Activated CD8-positive, alpha-beta T cell treated with anti-CD3 and anti-CD28 coated beads, Interleukin-2, amount 10 ng/mL, durations not matched to agents 7 days and 5 days (primary cell): ENCODE results near the gene UMOD. TPM values are rescaled to one million over a fixed set of nuclear protein-coding genes. Genes with fewer than 3 reads are reported as not detected.

ENCODE experiments used
- ATAC-seq: fragments of 150-1000 bp; cut with Tn5 transposase; one replicate; pipeline ENCODE4 v1.10.0; 2021; ENCODE audit warnings: moderate library complexity
- CTCF ChIA-PET: fragments of 350-600 bp; sonication (Branson Sonifier 250); formaldehyde crosslinking; loops from one replicate; lab custom pipeline; 2021; ENCODE audit warnings: antibody characterized with exemption; lab: Charles Lee
- POLR2A ChIA-PET: fragments of 350-600 bp; sonication (Branson Sonifier 250); formaldehyde crosslinking; loops from one replicate; lab custom pipeline; 2021; ENCODE audit warnings: antibody characterized with exemption; lab: Charles Lee
- DNase-seq: peaks from one replicate; pipeline ENCODE4 v3.0.0-alpha.2; 2020
- H3K27ac Mint-ChIP-seq: one replicate; pipeline ENCODE4 v1.8.0; 2021; ENCODE audit warnings: mild to moderate bottlenecking, mixed read lengths
- H3K27me3 Mint-ChIP-seq: one replicate; pipeline ENCODE4 v1.8.0; 2021; ENCODE audit warnings: low read depth, mixed read lengths
- H3K36me3 Mint-ChIP-seq: one replicate; pipeline ENCODE4 v1.8.0; 2021; ENCODE audit warnings: low read depth, mixed read lengths
- H3K4me1 Mint-ChIP-seq: one replicate; pipeline ENCODE4 v1.8.0; 2021; ENCODE audit warnings: low read depth, mixed read lengths
- H3K4me3 Mint-ChIP-seq: one replicate; pipeline ENCODE4 v1.8.0; 2021; ENCODE audit warnings: mild to moderate bottlenecking, mixed read lengths
- H3K9me3 Mint-ChIP-seq: one replicate; pipeline ENCODE4 v1.8.0; 2022; ENCODE audit warnings: mixed read lengths; ENCODE audit not compliant: insufficient read depth
- total RNA-seq, 2 experiments: library from RNA; stranded (reverse); gene quantifications; one replicate each; pipeline ENCODE4 v1.2.3, GENCODE V29; 2021

UMOD gene
- not detected for total RNA-seq

DNA sequence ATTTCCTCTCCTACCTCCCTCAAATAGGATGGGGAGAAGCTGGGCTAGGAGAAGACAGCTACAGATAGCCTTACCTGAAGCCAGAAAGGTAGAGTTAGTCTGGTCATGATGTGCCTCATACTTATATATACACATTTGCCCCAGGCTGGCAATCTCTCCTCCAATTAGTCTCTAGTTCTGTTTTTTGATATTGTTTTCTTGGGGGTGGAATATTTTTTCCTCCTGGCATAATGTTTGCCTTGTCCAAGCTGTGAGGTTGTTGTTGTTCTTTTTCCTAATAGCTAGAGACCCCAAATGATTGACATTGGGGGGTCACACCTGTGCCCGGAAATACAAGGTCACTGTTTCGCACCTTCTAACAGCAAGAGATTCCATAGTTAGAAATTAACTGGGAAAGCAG, at the start of gene UMOD:
UMOD (minus strand) TSS at position 101 of the 400 bp plus-strand sequence. CDS start 1,978 bp downstream, outside the sequence.
- no peak for ATAC-seq
- Mint-ChIP-seq H3K27me3 (no peaks in the 10 kb centered on the region), H3K9me3 (no peaks in the 10 kb centered on the region), H3K36me3 (no peaks in the 10 kb centered on the region), H3K4me1 (no peaks in the 10 kb centered on the region), H3K27ac (no peak within 1 kb of the TSS), H3K4me3 (no peak within 1 kb of the TSS)
- CTCF ChIA-PET, result no interaction called here
- no peak for DNase-seq
- POLR2A ChIA-PET, result no interaction called here

- no peak for DNase-seq
- ChIA-PET CTCF (no interaction called here), POLR2A (no interaction called here)
- H3K9me3 Mint-ChIP-seq, result no peaks in the 10 kb centered on the region
- ATAC-seq, result no peak
- H3K36me3 Mint-ChIP-seq, result no peaks in the 10 kb centered on the region
- no peak overlapping the region for H3K27ac Mint-ChIP-seq
- H3K4me3 Mint-ChIP-seq, result no peak overlapping the region
- no peaks in the 10 kb centered on the region for H3K4me1 Mint-ChIP-seq
- H3K27me3 Mint-ChIP-seq, result no peaks in the 10 kb centered on the region
Measured at GRCh38 chr16:20401475-20402016, 49.0 kb upstream of the UMOD start.

DNA sequence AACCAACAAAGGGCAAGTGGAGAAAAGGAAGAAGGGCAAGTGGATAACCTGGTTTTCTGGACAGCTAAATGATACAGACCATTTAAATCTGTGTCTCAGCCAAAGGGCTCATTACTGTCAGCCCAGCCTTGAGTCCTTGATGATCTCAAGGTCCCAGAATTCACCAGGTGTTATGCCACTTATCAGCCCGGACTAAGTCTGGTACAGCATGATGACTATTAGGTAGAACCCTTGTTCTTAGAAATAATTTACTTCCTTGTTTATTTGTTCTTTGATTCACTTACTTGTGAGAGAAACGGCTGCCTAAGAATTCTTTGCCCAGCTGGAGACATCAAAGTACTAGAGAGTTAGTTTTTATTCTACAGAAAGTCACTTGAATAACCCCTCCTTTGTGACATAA, 48.6 kb upstream of the UMOD start:
- Mint-ChIP-seq H3K27ac (no peak overlapping the region), H3K36me3 (no peaks in the 10 kb centered on the region), H3K4me3 (no peak overlapping the region), H3K9me3 (no peaks in the 10 kb centered on the region), H3K27me3 (no peaks in the 10 kb centered on the region), H3K4me1 (no peaks in the 10 kb centered on the region)
- POLR2A ChIA-PET, result no interaction called here
- CTCF ChIA-PET, result no interaction called here
- DNase-seq, result no peak
- ATAC-seq, result no peak

DNA sequence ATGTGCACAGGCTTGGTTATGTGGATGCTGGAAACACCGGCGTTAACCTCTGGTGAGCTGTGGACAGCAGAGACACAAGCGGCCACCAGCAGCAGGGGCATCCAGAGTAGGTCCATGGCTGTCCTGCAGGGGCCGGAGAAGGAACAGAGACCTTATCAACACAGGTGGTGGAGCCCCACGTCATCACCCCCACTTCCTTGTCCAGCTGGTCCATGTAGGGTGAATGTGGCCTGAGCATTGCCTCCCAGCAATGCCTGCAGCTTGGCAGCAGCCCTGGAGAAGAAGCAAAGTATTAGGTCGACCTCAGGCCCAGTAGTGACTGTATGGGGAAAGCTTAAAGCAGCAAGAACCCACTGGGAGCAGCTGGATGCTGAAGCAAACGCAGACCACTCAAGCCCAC, 46.7 kb upstream of the UMOD start:
- CTCF ChIA-PET, result no interaction called here
- Mint-ChIP-seq H3K9me3 (no peaks in the 10 kb centered on the region), H3K36me3 (no peaks in the 10 kb centered on the region), H3K4me3 (no peak overlapping the region), H3K27ac (no peak overlapping the region), H3K4me1 (no peaks in the 10 kb centered on the region), H3K27me3 (no peaks in the 10 kb centered on the region)
- POLR2A ChIA-PET, result no interaction called here
- ATAC-seq, result no peak
- no peak for DNase-seq

GRCh38 chr16:20398603-20399002, 46.1 kb upstream of the UMOD start:
- Mint-ChIP-seq H3K9me3 (no peaks in the 10 kb centered on the region), H3K4me3 (no peak overlapping the region), H3K27ac (no peak overlapping the region), H3K36me3 (no peaks in the 10 kb centered on the region), H3K4me1 (no peaks in the 10 kb centered on the region), H3K27me3 (no peaks in the 10 kb centered on the region)
- DNase-seq, result no peak
- POLR2A ChIA-PET, result no interaction called here
- no peak for ATAC-seq
- CTCF ChIA-PET, result no interaction called here

DNA sequence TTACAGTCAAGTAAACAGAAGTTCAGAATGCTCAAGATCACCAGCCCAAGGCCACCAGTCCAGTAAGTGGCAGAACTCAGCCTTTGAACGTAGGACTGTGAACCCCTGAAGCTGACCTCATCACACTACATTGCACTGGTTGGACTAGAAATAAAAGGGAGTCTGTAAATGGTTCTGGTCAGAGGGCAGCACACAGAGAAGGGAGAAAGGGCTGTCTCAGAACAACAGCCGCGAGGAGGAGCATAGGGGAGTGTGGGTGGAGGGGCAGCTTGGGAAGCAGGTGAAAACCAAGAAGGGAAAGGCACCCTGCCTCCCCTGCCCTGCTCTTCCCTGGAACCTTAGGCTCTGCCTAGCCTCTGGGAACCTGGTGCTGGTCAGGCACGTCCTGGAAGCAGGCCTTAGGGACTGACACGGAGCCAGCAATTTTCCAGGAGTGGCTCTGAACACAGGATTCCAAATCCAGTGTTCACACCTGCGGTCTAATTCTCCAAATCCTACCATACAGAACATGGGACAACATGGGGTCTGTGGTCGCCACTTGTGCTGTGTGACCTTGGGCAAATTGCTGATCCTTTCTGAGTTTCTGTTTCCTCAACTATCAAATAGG, 45.1 kb upstream of the UMOD start:
- Mint-ChIP-seq H3K36me3 (no peaks in the 10 kb centered on the region), H3K27me3 (no peaks in the 10 kb centered on the region), H3K9me3 (no peaks in the 10 kb centered on the region), H3K27ac (no peak overlapping the region), H3K4me1 (no peaks in the 10 kb centered on the region), H3K4me3 (no peak overlapping the region)
- POLR2A ChIA-PET, result no interaction called here
- CTCF ChIA-PET, result no interaction called here
- DNase-seq, result no peak
- no peak for ATAC-seq

DNA sequence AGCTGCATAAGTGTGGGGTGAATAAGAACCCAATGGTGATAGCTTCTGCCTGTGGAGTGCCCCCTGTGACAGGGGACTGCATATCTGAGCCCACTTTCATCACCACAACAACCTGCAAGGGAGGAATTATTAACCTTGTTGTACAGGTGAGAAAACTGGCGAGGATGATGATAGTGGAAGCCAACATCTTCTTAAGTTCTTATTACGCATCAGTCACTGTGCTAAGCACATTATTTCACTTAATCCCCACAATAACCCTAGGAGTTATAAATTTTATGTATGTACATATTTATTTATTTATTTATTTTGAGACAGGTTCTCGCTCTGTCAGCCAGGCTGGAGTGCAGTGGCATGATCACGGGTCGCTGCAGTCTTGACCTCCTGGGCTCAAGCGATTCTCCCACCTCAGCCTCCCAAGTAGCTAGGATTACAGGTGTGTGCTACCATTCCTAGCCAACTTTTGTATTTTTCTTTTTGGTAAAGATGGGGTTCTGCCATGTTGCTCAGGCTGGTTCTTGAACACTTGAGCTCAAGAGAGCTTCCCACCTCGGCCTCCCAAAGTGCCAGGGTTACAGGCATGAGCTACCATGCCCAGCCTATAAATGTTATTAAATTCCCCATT, 44.4 kb upstream of the UMOD start:
- Mint-ChIP-seq H3K4me3 (no peak overlapping the region), H3K36me3 (no peaks in the 10 kb centered on the region), H3K4me1 (no peaks in the 10 kb centered on the region), H3K27me3 (no peaks in the 10 kb centered on the region), H3K9me3 (no peaks in the 10 kb centered on the region), H3K27ac (no peak overlapping the region)
- ChIA-PET CTCF (no interaction called here), POLR2A (no interaction called here)
- no peak for DNase-seq
- ATAC-seq, result no peak

GRCh38 chr16:20395946-20396345, 43.4 kb upstream of the UMOD start:
- ATAC-seq, result no peak
- no peak overlapping the region for H3K27ac Mint-ChIP-seq
- no peaks in the 10 kb centered on the region for H3K4me1 Mint-ChIP-seq
- ChIA-PET CTCF (interaction anchor here (2.0 kb wide), 1 partner anchor 12 kb away, joined by 7 read pairs; no protein-coding TSS in a partner anchor), POLR2A (no interaction called here)
- H3K9me3 Mint-ChIP-seq, result no peaks in the 10 kb centered on the region
- H3K36me3 Mint-ChIP-seq, result no peaks in the 10 kb centered on the region
- no peak for DNase-seq
- H3K4me3 Mint-ChIP-seq, result no peak overlapping the region
- no peaks in the 10 kb centered on the region for H3K27me3 Mint-ChIP-seq

DNA sequence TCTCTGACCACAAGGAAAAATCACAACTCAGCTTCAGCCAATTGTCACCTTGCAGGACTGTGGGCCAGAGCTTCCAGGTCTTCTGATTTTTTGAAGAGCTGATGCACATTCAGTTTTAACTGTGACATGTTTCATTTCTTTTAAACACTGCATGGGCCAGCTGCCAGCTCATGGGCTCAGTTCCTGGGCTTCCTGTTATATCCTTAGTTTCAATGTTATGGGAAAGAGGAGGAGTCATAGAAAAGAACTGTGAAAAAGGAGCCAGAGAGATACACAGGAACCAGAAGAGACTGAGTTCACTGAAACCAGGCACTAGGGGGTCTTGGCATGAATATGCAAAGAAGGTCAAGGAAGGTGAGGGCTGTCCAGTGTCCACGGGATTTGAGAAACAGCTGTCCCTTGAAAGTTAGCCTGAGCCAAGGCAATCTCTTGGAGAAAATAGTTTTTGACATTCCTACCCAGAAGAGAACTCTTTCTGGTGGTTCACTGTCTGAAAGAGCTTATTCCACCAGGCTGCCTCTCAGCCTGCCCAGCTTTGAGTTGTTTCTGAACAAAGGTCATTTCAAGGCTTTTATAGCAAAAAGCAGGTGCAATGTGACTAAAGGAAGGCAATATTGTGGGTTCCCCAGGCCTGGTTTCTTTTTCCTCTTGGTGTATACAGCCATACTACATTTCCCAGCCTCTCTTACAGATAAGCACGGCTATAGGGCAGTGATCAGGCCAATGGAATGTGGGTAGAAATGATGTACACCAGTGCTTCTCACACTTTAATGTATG, 41.5 kb upstream of the UMOD start:
- Mint-ChIP-seq H3K27ac (no peak overlapping the region), H3K4me3 (no peak overlapping the region), H3K9me3 (no peaks in the 10 kb centered on the region), H3K27me3 (no peaks in the 10 kb centered on the region), H3K36me3 (no peaks in the 10 kb centered on the region), H3K4me1 (no peaks in the 10 kb centered on the region)
- POLR2A ChIA-PET, result no interaction called here
- no peak for ATAC-seq
- DNase-seq, result no peak
- CTCF ChIA-PET, result interaction anchor here (2.0 to 2.4 kb wide), 2 partner anchors 8 to 10 kb away, joined by 7 to 11 read pairs; no protein-coding TSS in a partner anchor

DNA sequence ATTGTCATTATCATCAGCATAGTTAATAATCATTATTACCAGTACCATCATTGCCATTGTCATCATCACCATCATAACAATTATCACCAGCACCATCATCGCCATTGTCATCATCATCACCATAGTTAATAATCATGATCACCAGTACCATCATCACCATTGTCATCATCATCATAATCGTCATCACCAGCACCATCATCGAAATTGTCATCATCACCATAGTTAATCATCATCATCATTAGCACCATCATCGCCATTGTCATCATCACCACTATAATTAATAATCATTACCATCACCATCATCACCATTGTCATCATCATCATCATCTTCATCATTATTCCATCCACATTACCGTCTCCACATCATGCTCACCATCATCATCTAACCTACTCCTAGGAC, 38.5 kb upstream of the UMOD start:
- DNase-seq, result no peak
- H3K4me1 Mint-ChIP-seq, result no peaks in the 10 kb centered on the region
- CTCF ChIA-PET, result no interaction called here
- no peaks in the 10 kb centered on the region for H3K9me3 Mint-ChIP-seq
- H3K4me3 Mint-ChIP-seq, result no peak overlapping the region
- H3K27me3 Mint-ChIP-seq, result peaks cover 3% of the 10 kb centered on the region
- no peaks in the 10 kb centered on the region for H3K36me3 Mint-ChIP-seq
- H3K27ac Mint-ChIP-seq, result no peak overlapping the region
- ATAC-seq, result no peak
- POLR2A ChIA-PET, result no interaction called here

DNA sequence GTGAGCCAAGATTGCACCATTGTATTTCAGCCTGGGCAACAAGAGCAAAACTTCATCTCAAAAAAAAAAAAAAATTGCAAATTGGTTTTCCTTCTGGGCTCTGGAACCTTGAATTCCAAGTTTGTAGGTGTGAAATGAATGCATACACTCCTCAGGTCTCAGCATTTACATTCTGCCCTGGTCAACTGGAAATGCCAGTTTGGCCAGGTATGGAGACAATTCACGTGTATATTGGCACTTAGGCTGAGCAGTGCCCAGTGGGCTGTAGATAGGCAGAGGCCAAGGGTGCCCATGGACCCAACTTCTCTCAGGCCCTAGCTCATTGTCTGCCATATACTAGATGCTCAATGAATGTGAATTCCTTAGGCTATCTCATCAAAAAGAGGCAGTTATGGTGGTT, 36.3 kb upstream of the UMOD start:
- Mint-ChIP-seq H3K9me3 (no peaks in the 10 kb centered on the region), H3K27me3 (peaks cover 3% of the 10 kb centered on the region), H3K4me3 (no peak overlapping the region), H3K36me3 (no peaks in the 10 kb centered on the region), H3K27ac (no peak overlapping the region), H3K4me1 (no peaks in the 10 kb centered on the region)
- POLR2A ChIA-PET, result no interaction called here
- CTCF ChIA-PET, result interaction anchor here (1.8 kb wide), 1 partner anchor 481 kb away, joined by 7 read pairs; no protein-coding TSS in a partner anchor
- ATAC-seq (no peak), DNase-seq (no peak)

- no peaks in the 10 kb centered on the region for H3K36me3 Mint-ChIP-seq
- H3K9me3 Mint-ChIP-seq, result no peaks in the 10 kb centered on the region
- no peak overlapping the region for H3K4me3 Mint-ChIP-seq
- ChIA-PET POLR2A (no interaction called here), CTCF (interaction anchor here (1.8 to 5.5 kb wide), 2 partner anchors 480 kb away, joined by 7 to 82 read pairs; no protein-coding TSS in a partner anchor)
- ATAC-seq (no peak), DNase-seq (no peak)
- no peaks in the 10 kb centered on the region for H3K4me1 Mint-ChIP-seq
- peaks cover 3% of the 10 kb centered on the region for H3K27me3 Mint-ChIP-seq
- H3K27ac Mint-ChIP-seq, result no peak overlapping the region
Measured at GRCh38 chr16:20387978-20388377, 35.5 kb upstream of the UMOD start.
